GM18508 (cell line): ENCODE measurements around the gene DLL1.
"Not testable (repeated sequence)": the region's sequence is repeated elsewhere in the genome, so short reads cannot be mapped to it uniquely, and the experiment has no call there.

Experiments
- ATAC-seq: cut with Tn5 transposase; IDR thresholded peaks from one replicate; pipeline ENCODE4 v1.9.1; 2021; ENCODE audit warnings: moderate number of reproducible peaks; ENCODE audit not compliant: insufficient read depth, unreplicated experiment

Gene DLL1

GRCh38 chr6:170269846-170270541 is 20.9 kb downstream of the DLL1 start:
- ATAC-seq = no peak

GRCh38 chr6:170269151-170269845 is 21.6 kb downstream of the DLL1 start:
- ATAC-seq = no peak

GRCh38 chr6:170268216-170269129 is 22.4 kb downstream of the DLL1 start:
- no peak for ATAC-seq

GRCh38 chr6:170267688-170268087 is 23.2 kb downstream of the DLL1 start:
- no peak for ATAC-seq

GRCh38 chr6:170266061-170266825 is 24.6 kb downstream of the DLL1 start:
- ATAC-seq = no peak

- no peak for ATAC-seq
Measured at GRCh38 chr6:170265655-170266054, 25.2 kb downstream of the DLL1 start.

- ATAC-seq = not testable (repeated sequence)
Measured at GRCh38 chr6:170264644-170265043, 26.2 kb downstream of the DLL1 start.

- ATAC-seq = no peak
Measured at GRCh38 chr6:170264086-170264485, 26.8 kb downstream of the DLL1 start.

GRCh38 chr6:170263410-170263809 is 27.5 kb downstream of the DLL1 start:
- ATAC-seq = no peak

- no peak for ATAC-seq
Measured at GRCh38 chr6:170262489-170263088, 28.3 kb downstream of the DLL1 start.

GRCh38 chr6:170261643-170262488 is 29.0 kb downstream of the DLL1 start:
- ATAC-seq = no peak

- ATAC-seq = no peak
Measured at GRCh38 chr6:170260686-170261085, 30.2 kb downstream of the DLL1 start.

- no peak for ATAC-seq
Measured at GRCh38 chr6:170259278-170259677, 31.6 kb downstream of the DLL1 start.

GRCh38 chr6:170258407-170258806 is 32.5 kb downstream of the DLL1 start:
- no peak for ATAC-seq

- ATAC-seq = no peak
Measured at GRCh38 chr6:170257376-170257775, 33.5 kb downstream of the DLL1 start.

- ATAC-seq = no peak
Measured at GRCh38 chr6:170256641-170257040, 34.2 kb downstream of the DLL1 start.

- no peak for ATAC-seq
Measured at GRCh38 chr6:170255426-170256125, 35.3 kb downstream of the DLL1 start.
